Right atrium auricular region (tissue), 2 donors: ENCODE measurements around the gene ARX. TPM values are rescaled to one million over a fixed set of nuclear protein-coding genes. Genes with fewer than 3 reads are reported as not detected.

Experiments
- DNase-seq: peaks from one replicate; pipeline ENCODE4 v3.0.0-alpha.2; 2019; ENCODE audit warnings: low spot score
- H3K27ac ChIP-seq, 2 donors: fragments of 200-600 bp; sonication (generic); 1 replicate in 1 of 2; 2 replicates in 1 of 2; pipeline ENCODE4 v1.5.1; 2016 to 2019
- H3K27me3 ChIP-seq, 2 donors: fragments of 200-600 bp; sonication (generic); one replicate each; pipeline versions ENCODE4 v1.5.1 to v1.6.0; 2017 to 2019
- H3K36me3 ChIP-seq: fragments of 200-600 bp; sonication (generic); one replicate; pipeline ENCODE4 v1.5.1; 2016
- H3K4me1 ChIP-seq, 2 donors: fragments of 200-600 bp; sonication (generic); one replicate each; pipeline versions ENCODE4 v1.5.1 to v1.6.0; 2017 to 2019
- H3K4me3 ChIP-seq, 2 donors: fragments of 200-600 bp; sonication (generic); 1 replicate in 1 of 2; 2 replicates in 1 of 2; pipeline ENCODE4 v1.5.1; 2017 to 2019; ENCODE audit warnings: mild to moderate bottlenecking in 1 of 2, moderate library complexity in 1 of 2
- H3K9me3 ChIP-seq, 2 donors: fragments of 200-600 bp; sonication (generic); one replicate each; pipeline ENCODE4 v1.5.1; 2019
- total RNA-seq, 2 donors: library from RNA; depleted of rRNA; stranded (reverse); fragments of >200 nt; gene quantifications; one replicate each; pipeline ENCODE4 v1.1.0, GENCODE V29; 2016
- TF ChIP-seq, protein P1 (sequence below), 2 donors: fragments of 200-600 bp; sonication (generic); IDR thresholded peaks; one replicate each; pipeline ENCODE4 v1.5.1; 2019; ENCODE audit warnings: antibody characterized with exemption in 2 of 2

ARX gene
- total RNA-seq, 2 donors from 2014 or later = not detected

DNA sequence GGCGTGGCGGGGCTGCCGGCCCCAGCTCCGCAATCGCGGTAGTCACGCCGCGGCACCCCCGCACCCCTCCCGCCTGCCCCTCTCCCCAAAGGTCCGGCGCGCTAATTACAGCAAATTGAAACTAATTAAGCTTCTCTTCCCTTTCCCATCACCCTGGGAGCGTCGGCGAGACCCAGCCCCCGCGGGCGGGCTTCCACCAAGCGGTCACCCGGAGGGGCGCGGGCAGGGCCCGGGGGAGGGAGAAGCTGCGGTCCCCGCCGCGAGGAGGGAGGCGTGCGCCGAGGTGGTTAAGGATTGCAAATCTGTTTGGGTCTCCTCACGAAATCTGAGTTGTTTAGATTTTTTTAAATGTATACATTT is 13.1 kb downstream of the ARX start:
- Histone ChIP-seq H3K9me3 (no peaks in the 10 kb centered on the region), H3K36me3 (no peaks in the 10 kb centered on the region), H3K4me1 (peaks cover 0 to 21% of the 10 kb centered on the region in 2 donors), H3K27ac (no peak overlapping the region), H3K27me3 (peaks cover 25 to 43% of the 10 kb centered on the region in 2 donors), H3K4me3 (no peak overlapping the region)
- DNase-seq = no peak
- TF ChIP-seq, protein P1, sequence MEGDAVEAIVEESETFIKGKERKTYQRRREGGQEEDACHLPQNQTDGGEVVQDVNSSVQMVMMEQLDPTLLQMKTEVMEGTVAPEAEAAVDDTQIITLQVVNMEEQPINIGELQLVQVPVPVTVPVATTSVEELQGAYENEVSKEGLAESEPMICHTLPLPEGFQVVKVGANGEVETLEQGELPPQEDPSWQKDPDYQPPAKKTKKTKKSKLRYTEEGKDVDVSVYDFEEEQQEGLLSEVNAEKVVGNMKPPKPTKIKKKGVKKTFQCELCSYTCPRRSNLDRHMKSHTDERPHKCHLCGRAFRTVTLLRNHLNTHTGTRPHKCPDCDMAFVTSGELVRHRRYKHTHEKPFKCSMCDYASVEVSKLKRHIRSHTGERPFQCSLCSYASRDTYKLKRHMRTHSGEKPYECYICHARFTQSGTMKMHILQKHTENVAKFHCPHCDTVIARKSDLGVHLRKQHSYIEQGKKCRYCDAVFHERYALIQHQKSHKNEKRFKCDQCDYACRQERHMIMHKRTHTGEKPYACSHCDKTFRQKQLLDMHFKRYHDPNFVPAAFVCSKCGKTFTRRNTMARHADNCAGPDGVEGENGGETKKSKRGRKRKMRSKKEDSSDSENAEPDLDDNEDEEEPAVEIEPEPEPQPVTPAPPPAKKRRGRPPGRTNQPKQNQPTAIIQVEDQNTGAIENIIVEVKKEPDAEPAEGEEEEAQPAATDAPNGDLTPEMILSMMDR (IDR thresholded peaks at IDR 0.05) = no peak

DNA sequence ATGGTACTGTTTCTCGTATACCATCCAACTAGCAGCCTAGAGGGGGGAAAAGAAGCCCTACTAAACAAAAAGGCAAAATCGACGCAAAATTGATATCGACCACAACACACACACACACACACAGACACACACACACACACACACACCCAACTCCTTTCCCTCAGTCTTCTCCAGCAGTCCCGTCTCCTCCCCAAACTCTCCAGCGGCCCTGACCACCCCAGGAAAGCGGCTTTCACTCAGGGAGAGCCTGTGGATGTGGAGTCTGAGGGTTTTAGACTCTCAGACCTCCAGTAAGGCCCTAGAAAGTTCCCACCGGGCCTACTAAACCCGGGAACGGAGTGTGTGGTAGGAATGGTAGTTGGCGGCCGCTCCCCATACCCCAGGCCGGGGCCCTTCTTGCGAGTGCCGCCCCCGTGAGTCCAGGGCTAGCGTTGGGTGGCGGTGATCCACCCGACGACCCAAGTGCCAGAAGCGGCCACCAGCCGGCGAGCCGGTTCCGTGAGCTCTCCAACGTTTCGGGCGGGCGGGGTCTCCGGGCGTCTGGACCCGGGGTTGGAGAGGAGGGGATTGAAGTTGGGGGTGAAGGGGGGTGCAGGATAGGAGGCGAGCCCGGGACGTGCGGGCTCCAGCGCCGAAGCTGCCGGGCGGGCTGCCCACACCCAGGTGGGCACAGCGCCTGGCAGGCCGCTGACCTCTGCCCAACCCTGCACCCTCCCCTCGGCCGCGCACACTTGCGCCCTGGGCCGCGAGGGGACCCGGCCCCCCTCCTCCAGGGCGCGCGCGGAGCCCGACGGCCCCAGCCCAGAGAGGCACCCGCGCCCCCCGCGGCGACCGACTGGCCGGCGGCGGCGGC is 13.7 kb downstream of the ARX start:
- Histone ChIP-seq H3K4me1 (peaks cover 0 to 18% of the 10 kb centered on the region in 2 donors), H3K36me3 (no peaks in the 10 kb centered on the region), H3K9me3 (no peaks in the 10 kb centered on the region), H3K27ac (no peak overlapping the region), H3K4me3 (no peak overlapping the region), H3K27me3 (peaks cover 25 to 38% of the 10 kb centered on the region in 2 donors)
- TF ChIP-seq, protein P1 (IDR thresholded peaks at IDR 0.05) = no peak
- no peak for DNase-seq

DNA sequence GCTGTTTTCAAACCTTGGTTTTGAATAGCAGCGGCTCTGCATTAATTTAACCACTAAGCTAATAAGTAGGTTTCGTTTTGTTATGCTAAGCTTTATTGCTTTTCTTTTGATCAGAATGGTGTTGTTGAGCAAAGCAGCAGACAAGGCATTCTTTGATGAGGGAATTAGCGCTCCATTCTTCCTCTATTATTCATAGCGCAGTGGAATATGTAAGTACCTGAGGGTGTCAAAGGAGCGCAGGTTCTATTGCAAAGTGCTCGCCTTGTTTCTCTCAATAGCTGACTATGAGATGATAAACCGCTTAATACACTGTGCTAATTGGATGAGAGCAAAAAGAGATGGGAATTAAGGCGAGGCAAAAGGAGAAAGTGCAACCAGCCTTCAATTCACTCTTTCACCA is 16.3 kb downstream of the ARX start:
- Histone ChIP-seq H3K9me3 (no peaks in the 10 kb centered on the region), H3K4me1 (peaks cover 0 to 3% of the 10 kb centered on the region in 2 donors), H3K27me3 (peaks cover 13 to 17% of the 10 kb centered on the region in 2 donors), H3K4me3 (no peak overlapping the region), H3K36me3 (no peaks in the 10 kb centered on the region), H3K27ac (no peak overlapping the region)
- TF ChIP-seq, protein P1 (IDR thresholded peaks at IDR 0.05) = no peak
- no peak for DNase-seq

GRCh38 chrX:24996096-24996709 is 19.6 kb downstream of the ARX start:
- Histone ChIP-seq H3K36me3 (no peaks in the 10 kb centered on the region), H3K27me3 (peaks cover 0 to 2% of the 10 kb centered on the region in 2 donors), H3K27ac (no peak overlapping the region), H3K4me1 (no peaks in the 10 kb centered on the region), H3K4me3 (no peak overlapping the region), H3K9me3 (no peaks in the 10 kb centered on the region)
- TF ChIP-seq, protein P1 (IDR thresholded peaks at IDR 0.05) = no peak
- DNase-seq = no peak

GRCh38 chrX:24993879-24994278 is 21.9 kb downstream of the ARX start:
- TF ChIP-seq, protein P1 (IDR thresholded peaks at IDR 0.05) = no peak
- Histone ChIP-seq H3K4me1 (no peaks in the 10 kb centered on the region), H3K36me3 (no peaks in the 10 kb centered on the region), H3K4me3 (no peak overlapping the region), H3K27me3 (no peaks in the 10 kb centered on the region), H3K9me3 (no peaks in the 10 kb centered on the region), H3K27ac (no peak overlapping the region)
- no peak for DNase-seq
